H1 (cell line): Measurements from ENCODE around the gene CDT1. TPM values are rescaled to one million over a fixed set of nuclear protein-coding genes. Genes with fewer than 3 reads are reported as not detected.

Experiments
- CTCF ChIA-PET: fragments of 300-600 bp; sonication (Branson Sonifier 250); formaldehyde crosslinking; loops from one replicate; lab custom pipeline; 2021; ENCODE audit not compliant: partially characterized antibody; lab: Charles Lee
- POLR2A ChIA-PET: fragments of 300-600 bp; sonication (Branson Sonifier 250); formaldehyde crosslinking; loops from one replicate; lab custom pipeline; 2021; ENCODE audit warnings: inconsistent platforms; ENCODE audit not compliant: partially characterized antibody; lab: Charles Lee
- DNase-seq, 2 experiments: peaks; one replicate each; pipeline versions ENCODE4 v3.0.0 to v3.0.0-alpha.2; 2010 to 2022; ENCODE audit warnings: low spot score in 2 of 2, low read depth in 1 of 2, mixed read lengths in 1 of 2
- FAIRE-seq: peaks from 2 replicates; lab custom pipeline; 2011; peaks lifted over from hg19 to GRCh38; lab: Jason Lieb, UNC
- H2AFZ ChIP-seq: 2 replicates; pipeline ENCODE4 v1.8.1; 2012; ENCODE audit warnings: low read length, inconsistent platforms
- H2AK5ac ChIP-seq: 2 replicates; pipeline ENCODE4 v1.6.1; 2013; ENCODE audit warnings: low read depth, low read length
- H2BK120ac ChIP-seq: replicated peaks from 2 replicates; pipeline ENCODE3; 2013; ENCODE audit warnings: low read depth, low read length, inconsistent platforms
- H2BK12ac ChIP-seq: 2 replicates; pipeline ENCODE4 v1.6.1; 2013; ENCODE audit warnings: low read depth, low read length
- H2BK15ac ChIP-seq: 2 replicates; pipeline ENCODE4 v1.6.1; 2013; ENCODE audit warnings: low read length
- H2BK20ac ChIP-seq: 2 replicates; pipeline ENCODE4 v1.6.1; 2013; ENCODE audit warnings: low read length
- H2BK5ac ChIP-seq: 2 replicates; pipeline ENCODE4 v1.6.1; 2013; ENCODE audit warnings: low read depth, low read length
- H3K14ac ChIP-seq: 2 replicates; pipeline ENCODE4 v1.6.1; 2013; ENCODE audit warnings: inconsistent platforms; ENCODE audit not compliant: insufficient read length
- H3K18ac ChIP-seq: 2 replicates; pipeline ENCODE4 v1.6.1; 2013; ENCODE audit warnings: low read length; ENCODE audit errors: extremely low read depth
- H3K23ac ChIP-seq: 2 replicates; pipeline ENCODE4 v1.6.1; 2013; ENCODE audit warnings: inconsistent platforms; ENCODE audit not compliant: insufficient read length
- H3K23me2 ChIP-seq: 2 replicates; pipeline ENCODE4 v1.6.1; 2013; ENCODE audit warnings: low read depth, low read length
- H3K27ac ChIP-seq: 2 replicates; pipeline ENCODE4 v1.6.1; 2011; ENCODE audit warnings: low read depth, low read length, inconsistent platforms
- H3K27me3 ChIP-seq, 4 experiments: replicated peaks in 1 of 4; 1 replicate in 1 of 4; 2 replicates in 3 of 4; pipeline versions ENCODE4 v1.6.1 to v1.8.1; 2011 to 2013; ENCODE audit warnings: low read length in 3 of 4, mild to moderate bottlenecking in 3 of 4, inconsistent platforms in 2 of 4, mixed read lengths in 2 of 4, moderate library complexity in 1 of 4; ENCODE audit not compliant: control insufficient read depth in 3 of 4, insufficient read depth in 3 of 4; ENCODE audit errors: extremely low read depth in 1 of 4
- H3K36me3 ChIP-seq, 4 experiments: 2 replicates each; pipeline versions ENCODE4 v1.6.1 to v1.8.1; 2011 to 2013; ENCODE audit warnings: mild to moderate bottlenecking in 4 of 4, low read length in 3 of 4, moderate library complexity in 2 of 4, control low read depth in 1 of 4, inconsistent platforms in 1 of 4; ENCODE audit not compliant: insufficient read depth in 4 of 4, control insufficient read depth in 2 of 4
- H3K4ac ChIP-seq: replicated peaks from 2 replicates; pipeline ENCODE3; 2013; ENCODE audit warnings: low read length, low read depth, mixed read lengths, inconsistent platforms; ENCODE audit not compliant: insufficient read length
- H3K4me1 ChIP-seq, 4 experiments: replicated peaks in 1 of 4; 1 replicate in 1 of 4; 2 replicates in 3 of 4; pipeline versions ENCODE4 v1.6.1 to v1.8.1; 2011 to 2013; ENCODE audit warnings: low read length in 3 of 4, inconsistent platforms in 2 of 4, mixed read lengths in 1 of 4; ENCODE audit not compliant: insufficient read depth in 4 of 4, control insufficient read depth in 3 of 4
- H3K4me2 ChIP-seq, 2 experiments: 2 replicates each; pipeline versions ENCODE4 v1.6.1 to v1.8.1; 2011 to 2013; ENCODE audit warnings: low read depth in 2 of 2, low read length in 2 of 2, control low read depth in 1 of 2, inconsistent platforms in 1 of 2, mild to moderate bottlenecking in 1 of 2; ENCODE audit not compliant: insufficient read depth in 1 of 2
- H3K4me3 ChIP-seq, 4 experiments: fragments of 200-600, 300-600 bp in 1 of 4; sonication (generic), shearing (Covaris generic), sonication (Bioruptor Twin) in 1 of 4; 2 replicates each; pipeline versions ENCODE4 v1.5.1 to v1.8.1; 2011 to 2016; ENCODE audit warnings: low read length in 4 of 4, low read depth in 3 of 4, control low read depth in 2 of 4, inconsistent platforms in 2 of 4, mild to moderate bottlenecking in 2 of 4, mixed read lengths in 1 of 4, moderate library complexity in 1 of 4; ENCODE audit not compliant: insufficient read depth in 2 of 4; ENCODE audit errors: extremely low read depth in 1 of 4
- H3K56ac ChIP-seq: replicated peaks from 2 replicates; pipeline ENCODE3; 2013; ENCODE audit warnings: low read depth, mild to moderate bottlenecking, mixed read lengths, low read length, inconsistent platforms; ENCODE audit not compliant: insufficient read length
- H3K79me1 ChIP-seq: 2 replicates; pipeline ENCODE4 v1.6.1; 2013; ENCODE audit warnings: low read depth, low read length, control low read depth
- H3K79me2 ChIP-seq, 2 experiments: 2 replicates each; pipeline versions ENCODE4 v1.6.1 to v1.8.1; 2012 to 2013; ENCODE audit warnings: low read length in 2 of 2, mild to moderate bottlenecking in 2 of 2, inconsistent platforms in 1 of 2; ENCODE audit not compliant: insufficient read depth in 2 of 2, control insufficient read depth in 1 of 2
- H3K9ac ChIP-seq, 4 experiments: replicated peaks in 1 of 4; 1 replicate in 1 of 4; 2 replicates in 3 of 4; pipeline versions ENCODE4 v1.6.1 to v1.8.1; 2011 to 2013; ENCODE audit warnings: low read depth in 3 of 4, low read length in 3 of 4, control low read depth in 2 of 4, mild to moderate bottlenecking in 2 of 4, moderate library complexity in 2 of 4, inconsistent platforms in 1 of 4; ENCODE audit errors: extremely low read depth in 1 of 4
- H3K9me3 ChIP-seq, 2 experiments: 2 replicates each; pipeline versions ENCODE4 v1.6.1 to v1.8.1; 2012 to 2013; ENCODE audit warnings: mild to moderate bottlenecking in 2 of 2, moderate library complexity in 2 of 2, control low read depth in 1 of 2, inconsistent platforms in 1 of 2, low read depth in 1 of 2, low read length in 1 of 2, mixed read lengths in 1 of 2; ENCODE audit not compliant: insufficient read depth in 2 of 2
- H4K20me1 ChIP-seq, 2 experiments: replicated peaks in 1 of 2; 2 replicates each; pipeline versions ENCODE3 to v1.8.1; 2011 to 2013; ENCODE audit warnings: inconsistent platforms in 2 of 2, low read length in 2 of 2, mild to moderate bottlenecking in 1 of 2; ENCODE audit not compliant: insufficient read depth in 2 of 2, control insufficient read depth in 1 of 2
- H4K5ac ChIP-seq: 2 replicates; pipeline ENCODE4 v1.6.1; 2013; ENCODE audit warnings: low read length, low read depth, mixed read lengths, inconsistent platforms; ENCODE audit not compliant: insufficient read length
- H4K8ac ChIP-seq: 2 replicates; pipeline ENCODE4 v1.8.0; 2013; ENCODE audit warnings: mild to moderate bottlenecking, moderate library complexity, low read length, inconsistent platforms; ENCODE audit not compliant: insufficient read depth; ENCODE audit errors: extremely low read depth
- H4K91ac ChIP-seq: replicated peaks from 2 replicates; pipeline ENCODE3; 2013; ENCODE audit warnings: low read length, mixed read lengths, inconsistent platforms; ENCODE audit not compliant: insufficient read length
- ASH2L ChIP-seq: fragments of 200-600, 300-600 bp; sonication (generic); IDR thresholded peaks from one replicate; pipeline ENCODE4 v1.7.1; 2017; ENCODE audit warnings: low read length
- BCL11A ChIP-seq, 2 experiments: IDR thresholded peaks; one replicate each; pipeline ENCODE4 v1.6.1; 2011; ENCODE audit warnings: low read depth in 2 of 2, low read length in 2 of 2, mild to moderate bottlenecking in 2 of 2
- MAFK ChIP-seq: IDR thresholded peaks from 2 replicates; pipeline ENCODE4 v1.6.1; 2012; ENCODE audit warnings: low read depth, mild to moderate bottlenecking, improper control_type of control experiment, low read length
- RNF2 ChIP-seq: fragments of 200-900, 300-1000 bp; sonication (generic); IDR thresholded peaks from 2 replicates; pipeline ENCODE4 v1.7.1; 2016; ENCODE audit warnings: borderline replicate concordance, low read depth, mild to moderate bottlenecking, antibody characterized with exemption, low read length; ENCODE audit not compliant: poor library complexity, severe bottlenecking; ENCODE audit errors: missing control alignments
- WGBS, 2 experiments: shearing (Covaris generic) in 1 of 2; methylation state at CpG; one replicate each; pipeline versions ENCODE4 v1.1.6 to v1.1.7; 2013 to 2015; ENCODE audit warnings: low lambda C conversion rate in 2 of 2, mixed read lengths in 2 of 2, inconsistent platforms in 1 of 2, low coverage in 1 of 2, missing lambda C conversion rate in 1 of 2; ENCODE audit not compliant: insufficient replicate concordance in 2 of 2, insufficient coverage in 1 of 2, insufficient read length in 1 of 2; ENCODE audit errors: extremely low coverage in 1 of 2, missing lambda C conversion rate in 1 of 2; 5-methylcytosine and 5-hydroxymethylcytosine counted together
- polyA plus RNA-seq, 7 experiments: library from polyadenylated mRNA; depleted of rRNA in 3 of 7; stranded (reverse) in 5 of 7; unstranded in 2 of 7; fragments of >200 nt in 5 of 7; fragments of 200-250 nt in 2 of 7; gene quantifications; 1 replicate in 5 of 7; 2 replicates in 1 of 7; 4 replicates in 1 of 7; pipeline versions ENCODE4 v1.2.1 to v1.2.3, GENCODE V29; 2011 to 2013; ENCODE audit warnings: missing spikeins in 2 of 7, mixed read lengths in 2 of 7
- total RNA-seq: library from RNA; stranded (reverse); fragmentation: NEBNext Ultra II Directional; extraction: Animal tissue kit (Norgen Biotek cat#: 25700); gene quantifications from 2 replicates; pipeline ENCODE4 v1.2.1, GENCODE V29; 2021

The CDT1 gene
- total and polyA plus RNA-seq, 2 of the 8 experiments (the other 6 are each of a cell fraction or from before 2014, with no cell fraction given): 76.7 to 95.4 TPM

- Histone ChIP-seq H2BK120ac (no peak overlapping the region), H3K9ac (no peak overlapping the region), H3K27me3 (no peaks in the 10 kb centered on the region), H3K4me1 (0 out of 7 replicates have a peak, but pooled peaks cover 0 to 2% (median 0%) of the 10 kb centered on the region in 4 experiments), H3K4me2 (no peak overlapping the region), H3K23ac (no peak overlapping the region), H3K23me2 (no peaks in the 10 kb centered on the region), H2BK12ac (no peak overlapping the region), H3K79me2 (no peaks in the 10 kb centered on the region), H4K8ac (no peak overlapping the region), H4K20me1 (peaks cover 2 to 6% of the 10 kb centered on the region in 2 experiments), H3K18ac (no peak overlapping the region), H2AK5ac (no peak overlapping the region), H3K36me3 (no peaks in the 10 kb centered on the region), H3K4ac (no peak overlapping the region), H3K14ac (no peak overlapping the region), H3K79me1 (0 out of 2 replicates have a peak, but pooled peaks cover 3% of the 10 kb centered on the region), H3K56ac (no peak overlapping the region), H3K4me3 (no peak overlapping the region), H4K5ac (no peak overlapping the region), H2BK5ac (no peak overlapping the region), H3K27ac (no peak overlapping the region), H2BK20ac (no peak overlapping the region), H3K9me3 (no peaks in the 10 kb centered on the region), H2BK15ac (no peak overlapping the region), H4K91ac (no peak overlapping the region), H2AFZ (no peak overlapping the region)
- ChIA-PET CTCF (interaction anchor here (0.8 to 2.0 kb wide), 6 partner anchors 10 to 113 kb away, joined by 3 to 10 read pairs (median 3); no protein-coding TSS in a partner anchor), POLR2A (interaction anchor here (2.2 kb wide), 1 partner anchor 17 kb away, joined by 8 read pairs; the partner anchor contains the start of gene APRT)
- 88% methylated on average over 12 of the region's 24 CpGs; no CpG with 5 or more reads in 1 of the 2 experiments for WGBS, 2 experiments
- FAIRE-seq: no peak
- TF ChIP-seq ASH2L: no peak
- no peak for TF ChIP-seq BCL11A (IDR thresholded peaks at IDR 0.05; ENCODE audit: low read depth in 2 of 2, low read length in 2 of 2)
- no peak for TF ChIP-seq RNF2
- TF ChIP-seq MAFK: no peak
- DNase-seq: no peak
Observed at GRCh38 chr16:88828711-88829110, 25.1 kb downstream of the CDT1 start.
